Stimulated activated CD4-positive, alpha-beta T cell treated with anti-CD3 and anti-CD28 coated beads, Interleukin-12 subunit alpha, Interleukin-12 subunit beta, amount 100 ng/mL, for 4 hours (primary cell): ENCODE measurements around the gene OIP5.
"Not testable (repeated sequence)": the region's sequence is repeated elsewhere in the genome, so short reads cannot be mapped to it uniquely, and the experiment has no call there.

Source experiments
- DNase-seq: peaks from one replicate; pipeline ENCODE4 v3.0.0-alpha.2; 2020

Gene OIP5

GRCh38 chr15:41301139-41301538 lies 31.3 kb downstream of the OIP5 start:
- DNase-seq: not testable (repeated sequence)

- DNase-seq: no peak
These were observed 39.9 kb downstream of the OIP5 start for GRCh38 chr15:41292521-41292920.

- no peak for DNase-seq
These were observed 41.2 kb downstream of the OIP5 start for GRCh38 chr15:41291065-41291631.

GRCh38 chr15:41289953-41290352 lies 42.4 kb downstream of the OIP5 start:
- DNase-seq: no peak

GRCh38 chr15:41288464-41288863 lies 43.9 kb downstream of the OIP5 start:
- no peak for DNase-seq

- no peak for DNase-seq
These were observed 45.6 kb downstream of the OIP5 start for GRCh38 chr15:41286665-41287333.

GRCh38 chr15:41285285-41285684 lies 47.1 kb downstream of the OIP5 start:
- DNase-seq: no peak

- DNase-seq: no peak
These were observed 47.8 kb downstream of the OIP5 start for GRCh38 chr15:41284427-41285177.

GRCh38 chr15:41283653-41284426 lies 48.6 kb downstream of the OIP5 start:
- DNase-seq: peak; percentile 97

GRCh38 chr15:41282980-41283652 lies 49.3 kb downstream of the OIP5 start:
- DNase-seq: not testable (repeated sequence)

- not testable (repeated sequence) for DNase-seq
These were observed 50.0 kb downstream of the OIP5 start for GRCh38 chr15:41282436-41282835.

- no peak for DNase-seq
These were observed 51.2 kb downstream of the OIP5 start for GRCh38 chr15:41281236-41281635.

GRCh38 chr15:41279535-41280283 lies 52.7 kb downstream of the OIP5 start:
- DNase-seq: no peak

- no peak for DNase-seq
These were observed 54.1 kb downstream of the OIP5 start for GRCh38 chr15:41278319-41278718.

GRCh38 chr15:41276831-41277230 lies 55.6 kb downstream of the OIP5 start:
- no peak for DNase-seq

GRCh38 chr15:41269887-41270286 lies 62.5 kb downstream of the OIP5 start:
- DNase-seq: no peak

- DNase-seq: no peak
These were observed 68.5 kb downstream of the OIP5 start for GRCh38 chr15:41263891-41264351.

- DNase-seq: no peak
These were observed 69.8 kb downstream of the OIP5 start for GRCh38 chr15:41262571-41262970.

GRCh38 chr15:41260924-41261323 lies 71.5 kb downstream of the OIP5 start:
- DNase-seq: not testable (repeated sequence)

GRCh38 chr15:41259546-41260189 lies 72.7 kb downstream of the OIP5 start:
- no peak for DNase-seq
